Body of pancreas (tissue), 4 donors: ENCODE measurements around the gene CCL25.

ENCODE experiments used
- CTCF ChIP-seq, 7 experiments: fragments of 450-650 bp in 4 of 7; fragments of 200-600 bp in 3 of 7; sonication (generic) in 3 of 7; IDR thresholded peaks; one replicate each; pipeline ENCODE4 v1.5.1; 2016 to 2019; ENCODE audit warnings: antibody characterized with exemption in 7 of 7
- POLR2A ChIP-seq, 3 donors: fragments of 450-650 bp; IDR thresholded peaks; one replicate each; pipeline ENCODE4 v1.6.1; 2016; ENCODE audit warnings: antibody characterized with exemption in 3 of 3, mild to moderate bottlenecking in 2 of 3

GRCh38 chr19:8023371-8023770 is 29.2 kb upstream of the CCL25 start:
- TF ChIP-seq CTCF (IDR thresholded peaks at IDR 0.05) (no peak), POLR2A (IDR thresholded peaks at IDR 0.05) (no peak)
